Testis (tissue), 3 donors: ENCODE data around the gene ANAPC16. TPM values are rescaled to one million over a fixed set of nuclear protein-coding genes. Genes with fewer than 3 reads are reported as not detected.
"Not testable (repeated sequence)": the region's sequence is repeated elsewhere in the genome, so short reads cannot be mapped to it uniquely, and the experiment has no call there.

ENCODE experiments used
- DNase-seq: peaks from one replicate; pipeline ENCODE4 v3.0.0-alpha.2; 2019
- H3K27ac ChIP-seq, 2 donors: fragments of 200-600 bp; sonication (generic); one replicate each; pipeline ENCODE4 v1.5.1; 2019
- H3K27me3 ChIP-seq: fragments of 200-600 bp; sonication (generic); one replicate; pipeline ENCODE4 v1.5.1; 2019
- H3K36me3 ChIP-seq: fragments of 200-600 bp; sonication (generic); one replicate; pipeline ENCODE4 v1.5.1; 2017; ENCODE audit warnings: low read depth; ENCODE audit errors: missing control alignments
- H3K4me1 ChIP-seq: fragments of 200-600 bp; sonication (generic); one replicate; pipeline ENCODE4 v1.5.1; 2019
- H3K4me3 ChIP-seq, 2 donors: fragments of 200-600 bp; sonication (generic); one replicate each; pipeline ENCODE4 v1.5.1; 2017 to 2019
- H3K9me3 ChIP-seq: fragments of 200-600 bp; sonication (generic); one replicate; pipeline ENCODE4 v1.5.1; 2017
- POLR2A ChIP-seq: fragments of 450-650 bp; IDR thresholded peaks from one replicate; pipeline ENCODE4 v1.6.1; 2017; ENCODE audit warnings: antibody characterized with exemption, mild to moderate bottlenecking, moderate library complexity
- WGBS, 2 donors: methylation state at CpG; one replicate each; pipeline ENCODE4 v1.1.5; 2018; 5-methylcytosine and 5-hydroxymethylcytosine counted together
- intact Hi-C: fragments of 100-400 bp; cut with DNase I; formaldehyde crosslinking; loops from one replicate; pipeline ENCODE4 v1.15.1; 2023; ENCODE audit warnings: low total_unique reads
- polyA plus RNA-seq: library from polyadenylated mRNA; stranded (reverse); fragments of 350-450 nt; fragmentation: Illumina TruSeq; extraction: RNeasy Lipid Tissue Mini Kit (QIAGEN cat#74804); gene quantifications from one replicate; pipeline ENCODE4 v1.2.3, GENCODE V29; 2014; ENCODE audit warnings: low read depth, low replicate concordance; ENCODE audit not compliant: insufficient read depth
- total RNA-seq, 2 donors: library from RNA; depleted of rRNA; stranded (reverse); fragments of >200 nt; gene quantifications; one replicate each; pipeline ENCODE4 v1.2.3, GENCODE V29; 2016
- TF ChIP-seq, protein P1 (sequence below), 3 experiments: fragments of 450-650 bp in 2 of 3; fragments of 200-600 bp in 1 of 3; sonication (generic) in 1 of 3; IDR thresholded peaks; one replicate each; pipeline ENCODE4 v1.5.1; 2016 to 2019; ENCODE audit warnings: antibody characterized with exemption in 3 of 3, mild to moderate bottlenecking in 2 of 3, moderate library complexity in 1 of 3

ANAPC16 gene
- total and polyA plus RNA-seq, 3 donors from 2014 or later, result 43.8 to 96.0 (median 47.9) TPM

DNA sequence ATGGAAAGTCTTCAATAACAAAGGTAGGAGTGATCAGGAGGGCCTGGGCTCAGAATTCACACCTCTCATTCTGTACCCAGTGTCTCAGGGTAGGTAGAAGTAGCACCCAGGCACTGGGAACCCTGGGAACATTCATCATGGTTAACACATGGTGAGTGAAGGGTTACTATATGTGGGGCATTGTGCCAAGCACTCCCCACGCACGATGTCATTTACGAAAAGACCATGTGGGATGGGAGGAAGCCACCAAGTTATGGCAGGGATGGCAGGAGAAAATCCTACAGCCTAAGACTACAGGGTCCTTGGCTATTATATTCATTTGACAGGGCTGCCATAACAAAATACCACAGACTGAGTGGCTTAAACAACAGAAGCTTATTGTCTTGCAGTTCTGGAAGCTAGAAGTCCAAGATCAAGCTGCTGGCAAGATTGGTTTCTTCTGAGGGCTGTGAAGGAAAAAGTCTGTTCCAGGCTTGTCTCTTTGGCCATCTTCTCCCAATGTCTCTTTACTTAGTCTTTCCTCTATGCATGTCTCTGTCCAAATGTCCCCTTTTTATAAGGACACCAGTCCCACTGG, 30.2 kb downstream of the ANAPC16 start:
- Histone ChIP-seq H3K27me3 (no peaks in the 10 kb centered on the region), H3K4me1 (peaks cover 86% of the 10 kb centered on the region), H3K9me3 (no peaks in the 10 kb centered on the region), H3K36me3 (no peaks in the 10 kb centered on the region), H3K4me3 (no peak overlapping the region), H3K27ac (peak overlapping the region; percentile 73 to 90)
- intact Hi-C loops, result no loop called here
- TF ChIP-seq POLR2A, result no peak
- TF ChIP-seq, protein P1, sequence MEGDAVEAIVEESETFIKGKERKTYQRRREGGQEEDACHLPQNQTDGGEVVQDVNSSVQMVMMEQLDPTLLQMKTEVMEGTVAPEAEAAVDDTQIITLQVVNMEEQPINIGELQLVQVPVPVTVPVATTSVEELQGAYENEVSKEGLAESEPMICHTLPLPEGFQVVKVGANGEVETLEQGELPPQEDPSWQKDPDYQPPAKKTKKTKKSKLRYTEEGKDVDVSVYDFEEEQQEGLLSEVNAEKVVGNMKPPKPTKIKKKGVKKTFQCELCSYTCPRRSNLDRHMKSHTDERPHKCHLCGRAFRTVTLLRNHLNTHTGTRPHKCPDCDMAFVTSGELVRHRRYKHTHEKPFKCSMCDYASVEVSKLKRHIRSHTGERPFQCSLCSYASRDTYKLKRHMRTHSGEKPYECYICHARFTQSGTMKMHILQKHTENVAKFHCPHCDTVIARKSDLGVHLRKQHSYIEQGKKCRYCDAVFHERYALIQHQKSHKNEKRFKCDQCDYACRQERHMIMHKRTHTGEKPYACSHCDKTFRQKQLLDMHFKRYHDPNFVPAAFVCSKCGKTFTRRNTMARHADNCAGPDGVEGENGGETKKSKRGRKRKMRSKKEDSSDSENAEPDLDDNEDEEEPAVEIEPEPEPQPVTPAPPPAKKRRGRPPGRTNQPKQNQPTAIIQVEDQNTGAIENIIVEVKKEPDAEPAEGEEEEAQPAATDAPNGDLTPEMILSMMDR (IDR thresholded peaks at IDR 0.05), result no peak
- DNase-seq, result no peak
- 20 to 53% methylated on average over 3 of the region's 3 CpGs for WGBS, 2 donors

GRCh38 chr10:72248468-72249151, 32.8 kb downstream of the ANAPC16 start:
- intact Hi-C loops, result no loop called here
- H3K4me1 ChIP-seq, result peaks cover 80% of the 10 kb centered on the region
- TF ChIP-seq, protein P1 (IDR thresholded peaks at IDR 0.05), result no peak
- TF ChIP-seq POLR2A, result no peak

GRCh38 chr10:72249176-72249862, 33.5 kb downstream of the ANAPC16 start:
- DNase-seq, intact Hi-C loops, H3K36me3 ChIP-seq, H3K27me3 ChIP-seq, H3K9me3 ChIP-seq, H3K4me3 ChIP-seq: not testable (repeated sequence)
- Histone ChIP-seq H3K27ac (peak overlapping the region; percentile 87 to 90), H3K4me1 (peaks cover 80% of the 10 kb centered on the region)
- 81 to 89% methylated on average over 17 of the region's 17 CpGs for WGBS, 2 donors

More at GRCh38 chr10:72248468-72249151, 32.8 kb downstream of the ANAPC16 start:
- Histone ChIP-seq H3K4me3 (no peak overlapping the region), H3K27ac (peak overlapping the region; percentile 87 to 90), H3K27me3 (no peaks in the 10 kb centered on the region), H3K9me3 (no peaks in the 10 kb centered on the region), H3K36me3 (no peaks in the 10 kb centered on the region)
- DNase-seq, result peak; percentile 96
- 6% methylated on average over 6 to 10 of the region's 10 CpGs for WGBS, 2 donors

DNA sequence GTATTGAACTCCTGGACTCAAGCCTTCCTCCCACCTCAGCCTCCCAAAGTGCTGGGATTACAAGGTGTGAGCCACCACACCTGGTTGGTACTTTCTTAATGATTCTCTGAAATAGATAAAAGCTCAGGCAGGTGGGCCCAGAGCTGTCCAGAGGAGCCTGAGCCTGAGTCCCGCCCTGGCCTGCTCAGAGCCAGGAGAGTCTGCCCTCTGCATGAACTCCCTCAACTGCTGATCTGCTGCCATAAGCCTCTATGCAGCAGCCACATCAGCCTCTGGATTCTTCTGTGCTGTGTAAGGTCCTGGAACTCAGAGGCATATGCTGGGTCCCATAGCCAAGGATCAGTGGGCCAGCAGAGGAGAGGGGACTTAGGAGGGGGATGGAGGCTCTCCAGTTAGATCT, 34.9 kb downstream of the ANAPC16 start:
- no peaks in the 10 kb centered on the region for H3K9me3 ChIP-seq
- peak overlapping the region in 1 of 2 donors; percentile 69 for H3K27ac ChIP-seq
- no peaks in the 10 kb centered on the region for H3K27me3 ChIP-seq
- 29 to 50% methylated on average over 1 of the region's 1 CpG for WGBS, 2 donors
- no peak for TF ChIP-seq POLR2A
- TF ChIP-seq, protein P1 (IDR thresholded peaks at IDR 0.05), result no peak
- intact Hi-C loops, result no loop called here
- DNase-seq, result peak; percentile 76
- H3K4me3 ChIP-seq, result no peak overlapping the region
- no peaks in the 10 kb centered on the region for H3K36me3 ChIP-seq
- H3K4me1 ChIP-seq, result peaks cover 80% of the 10 kb centered on the region

DNA sequence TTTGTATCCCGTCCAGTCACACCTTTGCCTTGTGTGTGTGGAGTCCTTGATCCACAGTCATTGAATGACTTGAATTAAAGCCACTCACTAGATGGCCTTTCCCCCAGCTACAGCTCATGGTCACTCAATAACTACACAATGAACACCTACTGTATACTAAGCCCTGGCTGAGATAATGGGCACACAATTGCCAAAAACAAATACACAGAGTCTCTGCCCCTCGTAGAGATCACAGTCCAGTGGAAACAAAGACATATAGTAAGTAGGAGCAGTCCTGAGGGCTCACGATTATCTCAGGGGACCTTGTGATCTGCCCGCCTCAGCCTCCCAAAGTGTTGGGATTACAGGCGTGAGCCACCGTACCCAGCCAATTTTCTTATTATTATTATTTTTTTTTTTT, 35.8 kb downstream of the ANAPC16 start:
- peak overlapping the region in 1 of 2 donors; percentile 48 for H3K27ac ChIP-seq
- intact Hi-C loops, result no loop called here
- DNase-seq, result no peak
- H3K4me1 ChIP-seq, result peaks cover 80% of the 10 kb centered on the region
- no peak overlapping the region for H3K4me3 ChIP-seq
- 83 to 88% methylated on average over 6 of the region's 6 CpGs for WGBS, 2 donors
- H3K9me3 ChIP-seq, result no peaks in the 10 kb centered on the region
- no peaks in the 10 kb centered on the region for H3K27me3 ChIP-seq
- no peaks in the 10 kb centered on the region for H3K36me3 ChIP-seq
- TF ChIP-seq POLR2A, result no peak
- TF ChIP-seq, protein P1 (IDR thresholded peaks at IDR 0.05), result no peak
